Lower leg skin (tissue), 3 donors: ENCODE data around the gene ALPL.

Source experiments
- POLR2A ChIP-seq, 2 donors: fragments of 450-650 bp; IDR thresholded peaks; one replicate each; pipeline ENCODE4 v1.6.1; 2016 to 2017; ENCODE audit warnings: antibody characterized with exemption in 2 of 2, mild to moderate bottlenecking in 1 of 2, moderate library complexity in 1 of 2
- TF ChIP-seq, protein P1 (sequence below), 3 donors: fragments of 450-650 bp; IDR thresholded peaks; one replicate each; pipeline ENCODE4 v1.5.1; 2016; ENCODE audit warnings: antibody characterized with exemption in 3 of 3, mild to moderate bottlenecking in 3 of 3, moderate library complexity in 2 of 3

DNA sequence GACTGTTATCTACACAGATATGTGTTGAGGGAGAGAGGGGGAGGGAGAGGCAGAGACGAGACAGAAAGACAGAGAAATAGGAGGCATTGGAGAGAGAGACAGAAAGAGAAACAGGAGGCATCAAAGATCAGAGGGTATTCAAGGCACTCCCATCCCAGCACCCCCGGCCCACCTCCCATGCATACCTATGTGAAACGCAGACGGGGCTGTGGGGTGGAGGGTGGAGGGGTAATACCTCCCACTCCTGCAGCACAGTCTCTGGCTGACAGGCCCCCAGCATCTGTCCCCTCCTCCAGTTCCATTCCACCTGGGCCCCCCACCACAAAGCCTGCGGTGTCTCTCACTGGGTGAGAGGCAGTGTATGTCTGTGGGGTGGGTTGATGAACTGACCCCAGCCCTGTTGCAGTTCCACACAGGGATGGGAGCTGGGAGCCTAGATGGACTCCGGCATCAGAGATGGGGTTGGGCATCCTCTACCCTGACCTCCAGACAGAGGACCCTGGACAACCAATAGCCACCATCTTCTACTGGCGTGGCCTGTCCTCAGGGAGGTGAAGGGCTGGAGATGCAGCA lies 110.2 kb downstream of the ALPL start:
- TF ChIP-seq, protein P1, sequence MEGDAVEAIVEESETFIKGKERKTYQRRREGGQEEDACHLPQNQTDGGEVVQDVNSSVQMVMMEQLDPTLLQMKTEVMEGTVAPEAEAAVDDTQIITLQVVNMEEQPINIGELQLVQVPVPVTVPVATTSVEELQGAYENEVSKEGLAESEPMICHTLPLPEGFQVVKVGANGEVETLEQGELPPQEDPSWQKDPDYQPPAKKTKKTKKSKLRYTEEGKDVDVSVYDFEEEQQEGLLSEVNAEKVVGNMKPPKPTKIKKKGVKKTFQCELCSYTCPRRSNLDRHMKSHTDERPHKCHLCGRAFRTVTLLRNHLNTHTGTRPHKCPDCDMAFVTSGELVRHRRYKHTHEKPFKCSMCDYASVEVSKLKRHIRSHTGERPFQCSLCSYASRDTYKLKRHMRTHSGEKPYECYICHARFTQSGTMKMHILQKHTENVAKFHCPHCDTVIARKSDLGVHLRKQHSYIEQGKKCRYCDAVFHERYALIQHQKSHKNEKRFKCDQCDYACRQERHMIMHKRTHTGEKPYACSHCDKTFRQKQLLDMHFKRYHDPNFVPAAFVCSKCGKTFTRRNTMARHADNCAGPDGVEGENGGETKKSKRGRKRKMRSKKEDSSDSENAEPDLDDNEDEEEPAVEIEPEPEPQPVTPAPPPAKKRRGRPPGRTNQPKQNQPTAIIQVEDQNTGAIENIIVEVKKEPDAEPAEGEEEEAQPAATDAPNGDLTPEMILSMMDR (IDR thresholded peaks at IDR 0.05) = no peak
- TF ChIP-seq POLR2A (IDR thresholded peaks at IDR 0.05) = no peak
